GM18499 (cell line): Measurements from ENCODE around the gene TRAPPC8.
"Not testable (repeated sequence)": the region's sequence is repeated elsewhere in the genome, so short reads cannot be mapped to it uniquely, and the experiment has no call there.

Experiments
- ATAC-seq: cut with Tn5 transposase; IDR thresholded peaks from one replicate; pipeline ENCODE4 v1.9.1; 2021; ENCODE audit warnings: moderate number of reproducible peaks; ENCODE audit not compliant: insufficient read depth, unreplicated experiment

Gene TRAPPC8

GRCh38 chr18:31946305-31947046 is 3.5 kb upstream of the TRAPPC8 start:
- no peak for ATAC-seq

GRCh38 chr18:31943878-31944816 is 1.2 kb upstream of the TRAPPC8 start:
- ATAC-seq = no peak

- no peak for ATAC-seq
Measured at GRCh38 chr18:31942291-31942998, 483 bp downstream of the TRAPPC8 start.

- no peak for ATAC-seq
Measured at GRCh38 chr18:31941010-31941809, 1.7 kb downstream of the TRAPPC8 start.

- ATAC-seq = not testable (repeated sequence)
Measured at GRCh38 chr18:31934773-31935172, 8.2 kb downstream of the TRAPPC8 start.

GRCh38 chr18:31931886-31932240 is 11.1 kb downstream of the TRAPPC8 start:
- no peak for ATAC-seq

- ATAC-seq = no peak
Measured at GRCh38 chr18:31931163-31931885, 11.6 kb downstream of the TRAPPC8 start.

GRCh38 chr18:31929273-31929672 is 13.7 kb downstream of the TRAPPC8 start:
- ATAC-seq = no peak

- not testable (repeated sequence) for ATAC-seq
Measured at GRCh38 chr18:31926988-31927387, 15.9 kb downstream of the TRAPPC8 start.

- ATAC-seq = no peak
Measured at GRCh38 chr18:31920277-31920676, 22.7 kb downstream of the TRAPPC8 start.

GRCh38 chr18:31919366-31919765 is 23.6 kb downstream of the TRAPPC8 start:
- ATAC-seq = not testable (repeated sequence)

GRCh38 chr18:31918733-31919132 is 24.2 kb downstream of the TRAPPC8 start:
- no peak for ATAC-seq

- no peak for ATAC-seq
Measured at GRCh38 chr18:31901063-31901462, 41.9 kb downstream of the TRAPPC8 start.

- ATAC-seq = not testable (repeated sequence)
Measured at GRCh38 chr18:31899771-31900170, 43.2 kb downstream of the TRAPPC8 start.

GRCh38 chr18:31892936-31893335 is 50.0 kb downstream of the TRAPPC8 start:
- ATAC-seq = no peak

- ATAC-seq = no peak
Measured at GRCh38 chr18:31891566-31891965, 51.4 kb downstream of the TRAPPC8 start.

GRCh38 chr18:31884020-31884419 is 58.9 kb downstream of the TRAPPC8 start:
- ATAC-seq = no peak

GRCh38 chr18:31880186-31880898 is 62.6 kb downstream of the TRAPPC8 start:
- ATAC-seq = no peak

- no peak for ATAC-seq
Measured at GRCh38 chr18:31878358-31878757, 64.6 kb downstream of the TRAPPC8 start.
